ENCODE results near the gene UNC13A. TPM values are rescaled to one million over a fixed set of nuclear protein-coding genes. Genes with fewer than 3 reads are reported as not detected.
A peak's percentile ranks its signal among the peaks of the same experiment; 100 is the strongest.
"Not testable (repeated sequence)": the region's sequence is repeated elsewhere in the genome, so short reads cannot be mapped to it uniquely, and the experiment has no call there.

UNC13A gene
- total and polyA plus RNA-seq, 3 donors from 2014 or later: 1.2 to 3.2 (median 2.6) TPM

DNA sequence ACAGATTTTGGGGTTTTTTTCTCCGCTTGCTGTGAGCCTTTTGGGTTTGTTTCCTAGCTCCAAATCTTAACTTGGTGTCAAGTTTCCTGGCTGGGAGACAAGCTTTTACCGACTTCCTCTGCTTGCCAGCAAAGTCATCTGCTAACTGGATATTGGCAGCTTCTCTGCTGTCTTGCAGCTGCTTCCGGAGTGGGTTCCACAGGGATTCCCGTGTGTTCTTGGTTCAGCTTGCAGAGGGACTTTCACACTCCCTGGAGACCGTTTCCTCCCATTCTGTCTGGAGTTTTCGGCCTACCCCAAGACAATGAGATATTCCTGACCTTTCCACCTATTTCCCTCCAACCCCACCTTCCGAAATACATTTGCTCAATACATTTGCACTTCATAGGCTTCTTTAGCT is 134.9 kb downstream of the UNC13A start:
- DNase-seq: peak; percentile 79
- Histone ChIP-seq H3K36me3 (ENCODE audit: low read depth, missing control alignments) (no peaks in the 10 kb centered on the region), H3K4me1 (peaks cover 9% of the 10 kb centered on the region), H3K4me3 (no peak overlapping the region), H3K27me3 (no peaks in the 10 kb centered on the region), H3K27ac (peak overlapping the region; percentile 31 to 71), H3K9me3 (no peaks in the 10 kb centered on the region)
- TF ChIP-seq POLR2A (IDR thresholded peaks at IDR 0.05): no peak
- TF ChIP-seq, protein P1, sequence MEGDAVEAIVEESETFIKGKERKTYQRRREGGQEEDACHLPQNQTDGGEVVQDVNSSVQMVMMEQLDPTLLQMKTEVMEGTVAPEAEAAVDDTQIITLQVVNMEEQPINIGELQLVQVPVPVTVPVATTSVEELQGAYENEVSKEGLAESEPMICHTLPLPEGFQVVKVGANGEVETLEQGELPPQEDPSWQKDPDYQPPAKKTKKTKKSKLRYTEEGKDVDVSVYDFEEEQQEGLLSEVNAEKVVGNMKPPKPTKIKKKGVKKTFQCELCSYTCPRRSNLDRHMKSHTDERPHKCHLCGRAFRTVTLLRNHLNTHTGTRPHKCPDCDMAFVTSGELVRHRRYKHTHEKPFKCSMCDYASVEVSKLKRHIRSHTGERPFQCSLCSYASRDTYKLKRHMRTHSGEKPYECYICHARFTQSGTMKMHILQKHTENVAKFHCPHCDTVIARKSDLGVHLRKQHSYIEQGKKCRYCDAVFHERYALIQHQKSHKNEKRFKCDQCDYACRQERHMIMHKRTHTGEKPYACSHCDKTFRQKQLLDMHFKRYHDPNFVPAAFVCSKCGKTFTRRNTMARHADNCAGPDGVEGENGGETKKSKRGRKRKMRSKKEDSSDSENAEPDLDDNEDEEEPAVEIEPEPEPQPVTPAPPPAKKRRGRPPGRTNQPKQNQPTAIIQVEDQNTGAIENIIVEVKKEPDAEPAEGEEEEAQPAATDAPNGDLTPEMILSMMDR (IDR thresholded peaks at IDR 0.05): no peak
- intact Hi-C loops (cut with DNase I; ENCODE audit: low total_unique reads): no loop called here
- WGBS, 2 donors: 19 to 22% methylated on average over 7 of the region's 7 CpGs

GRCh38 chr19:17552735-17553134 is 135.4 kb downstream of the UNC13A start:
- H3K9me3 ChIP-seq; H3K27me3 ChIP-seq; H3K36me3 ChIP-seq (ENCODE audit: low read depth, missing control alignments); intact Hi-C loops (cut with DNase I; ENCODE audit: low total_unique reads); H3K4me1 ChIP-seq; DNase-seq; H3K4me3 ChIP-seq: not testable (repeated sequence)
- 87 to 92% methylated on average over 4 of the region's 4 CpGs for WGBS, 2 donors
- H3K27ac ChIP-seq: peak overlapping the region in 1 of 2 donors; percentile 71

Other genes with a start within 250 kb of the UNC13A start
- 1 to 10 TPM in 1 of 2 donors, under 1 TPM in 1; 0.68 to 2.6 TPM for gene TMEM221, start 239.7 kb downstream of the UNC13A start, total RNA-seq
- 1.4 TPM for gene TMEM221, start 239.7 kb downstream of the UNC13A start, polyA plus RNA-seq (ENCODE audit: insufficient read depth, low read depth, low replicate concordance)
- gene NXNL1, start 227.4 kb downstream of the UNC13A start, total RNA-seq: under 1 TPM in 1 of 2 donors, not detected in 1; 0.87 TPM
- not detected for gene NXNL1, start 227.4 kb downstream of the UNC13A start, polyA plus RNA-seq (ENCODE audit: insufficient read depth, low read depth, low replicate concordance)
- gene SLC27A1, start 217.8 kb downstream of the UNC13A start, total RNA-seq: 100 to 1,000 TPM in 1 of 2 donors, 10 to 100 TPM in 1; 92.8 to 105 TPM
- 25.9 TPM for gene SLC27A1, start 217.8 kb downstream of the UNC13A start, polyA plus RNA-seq (ENCODE audit: insufficient read depth, low read depth, low replicate concordance)
- gene PGLS, start 176.7 kb downstream of the UNC13A start, total RNA-seq: 10 to 100 TPM; 77.7 to 82.9 TPM
- gene PGLS, start 176.7 kb downstream of the UNC13A start, polyA plus RNA-seq (ENCODE audit: insufficient read depth, low read depth, low replicate concordance): 44.3 TPM
- gene COLGALT1, start 132.7 kb downstream of the UNC13A start, total RNA-seq: 10 to 100 TPM; 70.3 to 94.5 TPM
- 52.0 TPM for gene COLGALT1, start 132.7 kb downstream of the UNC13A start, polyA plus RNA-seq (ENCODE audit: insufficient read depth, low read depth, low replicate concordance)
- 100 to 1,000 TPM in 1 of 2 donors, 10 to 100 TPM in 1; 95.5 to 106 TPM for gene MAP1S, start 31.1 kb upstream of the UNC13A start, total RNA-seq
- gene MAP1S, start 31.1 kb upstream of the UNC13A start, polyA plus RNA-seq (ENCODE audit: insufficient read depth, low read depth, low replicate concordance): 123 TPM
- 10 to 100 TPM; 12.8 to 15.6 TPM for gene FCHO1, start 63.1 kb upstream of the UNC13A start, total RNA-seq
- gene FCHO1, start 63.1 kb upstream of the UNC13A start, polyA plus RNA-seq (ENCODE audit: insufficient read depth, low read depth, low replicate concordance): 9.8 TPM
- under 1 TPM; 0.19 to 0.71 TPM for gene B3GNT3, start 106.8 kb upstream of the UNC13A start, total RNA-seq
- 0.63 TPM for gene B3GNT3, start 106.8 kb upstream of the UNC13A start, polyA plus RNA-seq (ENCODE audit: insufficient read depth, low read depth, low replicate concordance)
- gene INSL3, start 133.2 kb upstream of the UNC13A start, total RNA-seq: 100 to 1,000 TPM in 1 of 2 donors, 10 to 100 TPM in 1; 39.0 to 183 TPM
- 1,477 TPM for gene INSL3, start 133.2 kb upstream of the UNC13A start, polyA plus RNA-seq (ENCODE audit: insufficient read depth, low read depth, low replicate concordance)
- 10 to 100 TPM in 1 of 2 donors, 1 to 10 TPM in 1; 5.0 to 10.5 TPM for gene JAK3, start 159.6 kb upstream of the UNC13A start, total RNA-seq
- gene JAK3, start 159.6 kb upstream of the UNC13A start, polyA plus RNA-seq (ENCODE audit: insufficient read depth, low read depth, low replicate concordance): 3.5 TPM
- gene RPL18A, start 171.6 kb upstream of the UNC13A start, total RNA-seq: 1,000 to 10,000 TPM in 1 of 2 donors, 100 to 1,000 TPM in 1; 551 to 1,098 TPM
- 828 TPM for gene RPL18A, start 171.6 kb upstream of the UNC13A start, polyA plus RNA-seq (ENCODE audit: insufficient read depth, low read depth, low replicate concordance)
- 1 to 10 TPM in 1 of 2 donors, under 1 TPM in 1; 0.79 to 1.4 TPM for gene SLC5A5, start 183.6 kb upstream of the UNC13A start, total RNA-seq
- 1.1 TPM for gene SLC5A5, start 183.6 kb upstream of the UNC13A start, polyA plus RNA-seq (ENCODE audit: insufficient read depth, low read depth, low replicate concordance)
- gene CCDC124, start 244.7 kb upstream of the UNC13A start, total RNA-seq: 10 to 100 TPM; 51.5 to 69.5 TPM
- 75.0 TPM for gene CCDC124, start 244.7 kb upstream of the UNC13A start, polyA plus RNA-seq (ENCODE audit: insufficient read depth, low read depth, low replicate concordance)